Stimulated activated CD4-positive, alpha-beta T cell treated with anti-CD3 and anti-CD28 coated beads, Interleukin-15, amount 100 ng/mL, for 24 hours (primary cell): ENCODE results near the gene CST3.
"Not testable (repeated sequence)": the region's sequence is repeated elsewhere in the genome, so short reads cannot be mapped to it uniquely, and the experiment has no call there.

Source experiments
- DNase-seq: peaks from one replicate; pipeline ENCODE4 v3.0.0-alpha.2; 2020

The CST3 gene

GRCh38 chr20:23640671-23641667 is 3.2 kb upstream of the CST3 start:
- DNase-seq: no peak

GRCh38 chr20:23640018-23640601 is 2.4 kb upstream of the CST3 start:
- no peak for DNase-seq

- DNase-seq: no peak
Measured at GRCh38 chr20:23639490-23639958, 1.8 kb upstream of the CST3 start.

GRCh38 chr20:23638309-23638708 is 554 bp upstream of the CST3 start:
- DNase-seq: no peak

- no peak for DNase-seq
Measured at GRCh38 chr20:23636908-23637281, 860 bp downstream of the CST3 start.

DNA sequence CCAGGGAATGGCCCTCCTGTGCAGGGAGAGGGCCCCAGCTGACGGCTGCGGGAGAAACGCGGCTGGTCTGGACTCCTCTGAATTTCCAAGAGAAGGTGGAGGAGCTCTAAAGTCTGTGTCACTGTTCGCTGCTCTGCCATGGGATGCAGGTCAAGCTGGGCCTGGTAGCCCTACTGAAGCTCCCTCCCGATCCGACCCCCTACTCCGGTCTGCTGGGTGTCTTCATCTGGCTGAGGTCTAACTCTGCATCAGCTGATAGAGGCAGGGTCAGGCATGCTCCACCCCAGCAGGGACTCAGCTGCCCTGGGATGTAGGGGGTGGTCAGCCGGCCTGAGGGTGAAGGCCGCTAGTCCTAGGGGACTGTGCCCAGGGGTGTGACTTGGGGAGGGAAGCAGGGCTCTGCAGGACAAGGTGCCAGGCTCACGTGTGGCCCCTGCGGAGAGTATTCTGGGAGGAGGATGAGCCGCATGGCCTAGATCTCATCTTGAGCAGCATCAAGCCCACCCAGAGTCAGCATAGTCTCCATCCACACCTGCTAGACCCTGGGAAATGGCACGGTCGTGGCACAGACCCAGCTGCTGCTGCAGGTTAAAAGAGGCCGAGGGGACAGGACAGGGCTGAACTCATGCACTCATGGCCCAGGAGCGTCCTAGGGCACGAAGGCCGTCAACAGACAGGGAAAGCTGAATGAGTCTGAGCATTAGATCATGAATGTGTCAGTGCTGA is 1.4 kb downstream of the CST3 start:
- DNase-seq: no peak

DNA sequence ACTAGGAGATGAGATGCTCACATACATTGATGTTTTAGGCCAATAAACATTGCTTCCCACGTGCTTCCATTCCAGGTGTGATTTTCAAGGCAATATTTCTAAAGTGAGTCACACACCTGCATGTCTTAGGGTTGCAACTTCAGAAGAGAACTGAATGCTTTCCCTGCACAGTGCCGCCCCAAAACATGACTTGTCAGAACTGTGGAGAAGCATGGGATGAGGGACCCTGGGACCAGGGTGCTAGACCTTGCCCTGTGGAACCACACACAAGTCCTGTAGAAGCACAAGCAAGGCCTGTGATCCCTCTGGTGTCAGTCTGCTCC is 2.0 kb downstream of the CST3 start:
- not testable (repeated sequence) for DNase-seq

- no peak for DNase-seq
Measured at GRCh38 chr20:23634985-23635767, 2.6 kb downstream of the CST3 start.

- no peak for DNase-seq
Measured at GRCh38 chr20:23634044-23634801, 3.5 kb downstream of the CST3 start.

- DNase-seq: no peak
Measured at GRCh38 chr20:23632711-23633573, 4.8 kb downstream of the CST3 start.

- no peak for DNase-seq
Measured at GRCh38 chr20:23631981-23632710, 5.6 kb downstream of the CST3 start.

DNA sequence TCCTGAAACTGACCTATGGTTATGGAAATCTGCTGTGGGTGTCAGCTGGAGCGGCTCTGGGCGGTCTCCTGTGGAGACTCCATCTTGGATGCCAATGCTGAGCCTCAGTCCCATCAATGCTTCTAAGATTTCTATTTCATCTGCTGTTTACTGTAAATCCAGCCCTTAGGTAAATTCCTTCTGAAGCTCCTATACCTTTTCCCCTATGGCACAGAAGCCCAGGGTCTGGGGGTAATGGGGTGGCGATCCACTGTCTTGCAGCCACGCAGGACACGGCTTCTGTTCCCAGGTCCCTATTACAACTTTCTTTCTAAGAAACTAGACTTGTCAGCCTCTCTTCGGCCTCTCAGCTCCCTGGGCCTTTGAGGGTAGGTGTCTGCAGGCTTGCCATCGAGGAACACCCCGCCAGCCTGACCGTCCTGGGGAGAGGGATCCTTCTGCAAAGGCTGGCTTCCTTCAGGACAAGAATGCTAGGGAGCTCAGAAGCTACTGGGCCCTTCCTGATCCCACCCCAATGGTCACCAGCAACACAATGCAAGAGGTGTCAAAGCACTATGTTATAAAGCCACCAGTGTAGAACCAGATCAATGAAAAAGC is 6.4 kb downstream of the CST3 start:
- no peak for DNase-seq

GRCh38 chr20:23630392-23630849 is 7.3 kb downstream of the CST3 start:
- DNase-seq: no peak

- no peak for DNase-seq
Measured at GRCh38 chr20:23629542-23630391, 8.0 kb downstream of the CST3 start.

- DNase-seq: no peak
Measured at GRCh38 chr20:23629017-23629541, 8.7 kb downstream of the CST3 start.

DNA sequence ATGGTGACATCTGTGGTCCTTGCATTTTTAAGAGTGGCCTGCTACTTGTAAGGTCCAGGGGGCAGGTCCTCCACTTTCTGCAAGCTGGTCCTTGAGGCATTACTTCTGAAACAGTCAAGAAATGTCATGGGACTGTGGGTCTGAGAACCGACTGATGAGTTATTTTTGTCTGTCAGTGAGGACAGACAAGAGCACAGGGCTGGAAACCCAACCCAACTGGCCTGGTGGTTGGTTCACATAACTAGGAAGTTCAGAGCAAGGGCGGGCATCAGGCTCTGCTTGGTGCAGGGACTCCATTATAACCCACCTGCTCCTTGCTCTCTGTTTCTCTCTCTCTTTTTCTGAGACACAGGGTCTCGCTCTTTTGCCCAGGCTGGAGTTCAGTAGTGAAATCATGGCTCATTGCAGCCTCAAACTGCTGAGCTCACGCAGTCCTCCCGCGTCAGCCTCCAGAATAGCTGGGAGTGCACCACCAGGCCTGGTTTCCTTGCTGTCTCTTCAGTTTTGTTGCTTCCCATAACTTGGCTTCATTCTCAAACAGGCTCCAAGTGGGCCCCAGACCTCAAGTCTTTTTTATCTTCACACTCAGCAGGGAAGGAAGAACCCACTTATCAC is 9.2 kb downstream of the CST3 start:
- no peak for DNase-seq

- DNase-seq: no peak
Measured at GRCh38 chr20:23627501-23627900, 10.3 kb downstream of the CST3 start.

DNA sequence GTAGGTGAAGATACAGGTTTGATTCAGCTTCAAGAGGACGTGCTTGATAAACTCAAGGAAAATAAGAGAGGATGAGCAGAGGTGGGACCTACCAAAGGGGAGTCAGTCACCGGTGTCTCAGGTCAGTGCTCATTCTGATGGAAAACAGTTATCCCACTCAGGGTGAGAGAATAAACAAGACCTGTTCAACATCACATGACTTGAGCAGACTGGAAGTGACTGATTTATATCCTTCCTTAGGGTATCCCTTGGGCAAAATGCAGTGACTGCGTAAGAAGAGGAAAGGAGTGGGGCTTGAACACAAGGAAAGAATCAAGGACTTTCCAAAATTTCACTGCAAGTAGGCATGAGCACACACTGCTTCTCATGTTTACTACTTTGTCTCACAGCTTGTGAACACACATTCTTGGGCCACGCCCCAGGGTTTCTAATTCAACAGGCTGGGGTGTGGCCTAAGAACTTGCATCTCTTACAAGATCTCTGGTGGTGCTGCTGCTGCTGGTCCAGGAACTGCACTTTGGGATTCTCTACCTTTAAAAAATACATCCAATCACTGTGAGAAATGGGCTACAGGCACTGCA is 11.6 kb downstream of the CST3 start:
- DNase-seq: no peak
